ENCODE results near the gene ENPEP.

ENPEP gene

GRCh38 chr4:110610620-110610939 is 134.6 kb downstream of the ENPEP start:
- no peak for DNase-seq (ENCODE audit: low read depth in 2 of 2)

- DNase-seq (ENCODE audit: low read depth in 2 of 2), result no peak
Observed at GRCh38 chr4:110610940-110611831, 135.2 kb downstream of the ENPEP start.

- no peak for DNase-seq (ENCODE audit: low read depth in 2 of 2)
Observed at GRCh38 chr4:110611968-110612447, 136.1 kb downstream of the ENPEP start.

- no peak for DNase-seq (ENCODE audit: low read depth in 2 of 2)
Observed at GRCh38 chr4:110612631-110613269, 136.8 kb downstream of the ENPEP start.

DNA sequence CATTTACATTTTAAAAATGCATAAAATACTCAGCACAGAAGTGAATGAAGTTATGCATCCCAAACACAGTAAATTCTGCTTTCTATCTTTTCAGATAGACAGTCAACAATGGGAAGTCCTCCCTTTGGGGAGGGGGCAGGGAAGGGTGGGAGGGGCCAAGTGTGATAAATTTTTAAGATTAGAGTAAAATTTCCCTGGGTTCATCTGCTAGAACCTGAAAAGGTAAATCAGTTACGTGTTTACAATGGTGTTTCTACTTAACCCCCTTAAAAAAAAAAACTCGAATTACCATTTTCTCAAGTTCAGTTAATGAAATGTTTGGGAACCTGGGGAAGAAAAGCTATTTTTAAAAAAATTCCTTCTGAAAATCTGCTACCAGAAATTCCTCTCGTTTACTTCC is 137.8 kb downstream of the ENPEP start:
- DNase-seq (ENCODE audit: low read depth in 2 of 2), result no peak

- DNase-seq (ENCODE audit: low read depth in 2 of 2), result no peak
Observed at GRCh38 chr4:110614173-110614963, 138.4 kb downstream of the ENPEP start.

Measured in stimulated activated CD4-positive, alpha-beta T cell treated with anti-CD3 and anti-CD28 coated beads, Interleukin-1b, Interleukin-23, amount 100 ng/mL, for 1 hour (primary cell).